ENCODE results near the gene CEP41. TPM values are rescaled to one million over a fixed set of nuclear protein-coding genes. Genes with fewer than 3 reads are reported as not detected.

The CEP41 gene
- total RNA-seq, 1 donor from 2014 or later: 34.7 TPM

DNA sequence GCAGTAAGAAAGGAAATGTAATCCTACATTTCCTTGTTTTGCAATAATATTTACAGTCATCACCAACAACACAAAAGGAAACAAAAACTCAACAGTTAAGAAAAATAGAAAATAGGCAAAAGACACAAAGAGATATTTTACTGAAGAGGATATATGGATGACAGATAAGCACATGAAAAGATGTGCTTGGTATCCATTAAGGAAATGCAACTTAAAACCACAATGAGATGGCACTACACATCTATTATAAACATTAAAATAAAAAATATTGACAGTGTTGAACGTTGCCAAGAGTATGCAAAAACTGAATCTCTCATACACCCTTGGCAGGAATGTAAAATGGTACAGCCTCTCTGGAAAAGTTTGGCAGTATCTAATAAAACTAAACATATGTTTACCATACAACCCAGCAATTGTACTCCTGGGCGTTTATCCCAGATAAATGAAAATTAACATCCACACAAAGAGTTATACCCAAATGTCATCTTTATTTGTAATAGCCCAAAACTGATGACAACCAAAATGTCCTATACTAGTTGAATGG lies 5.4 kb downstream of the CEP41 start:
- Mint-ChIP-seq H3K36me3 (ENCODE audit: unreplicated experiment) (no peaks in the 10 kb centered on the region), H3K9me3 (ENCODE audit: unreplicated experiment) (no peaks in the 10 kb centered on the region), H3K27ac (ENCODE audit: unreplicated experiment) (no peak overlapping the region), H3K27me3 (ENCODE audit: unreplicated experiment) (peaks cover 2% of the 10 kb centered on the region), H3K4me3 (ENCODE audit: unreplicated experiment) (no peak overlapping the region), H3K4me1 (ENCODE audit: low read depth, unreplicated experiment) (peaks cover 4% of the 10 kb centered on the region)
- no peak for DNase-seq
- TF ChIP-seq, protein P1, sequence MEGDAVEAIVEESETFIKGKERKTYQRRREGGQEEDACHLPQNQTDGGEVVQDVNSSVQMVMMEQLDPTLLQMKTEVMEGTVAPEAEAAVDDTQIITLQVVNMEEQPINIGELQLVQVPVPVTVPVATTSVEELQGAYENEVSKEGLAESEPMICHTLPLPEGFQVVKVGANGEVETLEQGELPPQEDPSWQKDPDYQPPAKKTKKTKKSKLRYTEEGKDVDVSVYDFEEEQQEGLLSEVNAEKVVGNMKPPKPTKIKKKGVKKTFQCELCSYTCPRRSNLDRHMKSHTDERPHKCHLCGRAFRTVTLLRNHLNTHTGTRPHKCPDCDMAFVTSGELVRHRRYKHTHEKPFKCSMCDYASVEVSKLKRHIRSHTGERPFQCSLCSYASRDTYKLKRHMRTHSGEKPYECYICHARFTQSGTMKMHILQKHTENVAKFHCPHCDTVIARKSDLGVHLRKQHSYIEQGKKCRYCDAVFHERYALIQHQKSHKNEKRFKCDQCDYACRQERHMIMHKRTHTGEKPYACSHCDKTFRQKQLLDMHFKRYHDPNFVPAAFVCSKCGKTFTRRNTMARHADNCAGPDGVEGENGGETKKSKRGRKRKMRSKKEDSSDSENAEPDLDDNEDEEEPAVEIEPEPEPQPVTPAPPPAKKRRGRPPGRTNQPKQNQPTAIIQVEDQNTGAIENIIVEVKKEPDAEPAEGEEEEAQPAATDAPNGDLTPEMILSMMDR (IDR thresholded peaks at IDR 0.05; ENCODE audit: partially characterized antibody, unreplicated experiment): no peak

DNA sequence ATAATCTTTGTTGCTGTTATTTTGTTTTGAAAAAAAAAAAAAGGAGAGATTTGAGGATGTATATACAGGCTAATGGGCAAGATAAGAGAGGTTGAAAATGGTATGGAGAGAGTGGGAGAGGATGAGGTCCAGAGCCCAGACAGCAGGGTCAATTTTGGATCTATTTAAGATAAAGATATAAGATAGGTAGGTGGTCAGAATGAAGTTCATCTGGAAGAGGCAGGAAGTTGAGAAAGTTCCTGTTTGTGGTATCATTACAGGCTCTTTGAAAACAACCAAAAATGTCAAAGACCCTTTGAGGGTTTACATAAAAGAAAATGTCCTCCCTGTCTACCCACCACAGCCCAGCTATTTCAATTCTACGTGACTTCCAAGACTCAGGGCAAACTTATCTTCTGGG lies 7.5 kb downstream of the CEP41 start:
- H3K4me1 Mint-ChIP-seq (ENCODE audit: low read depth, unreplicated experiment): no peaks in the 10 kb centered on the region
- H3K27me3 Mint-ChIP-seq (ENCODE audit: unreplicated experiment): no peaks in the 10 kb centered on the region
- H3K9me3 Mint-ChIP-seq (ENCODE audit: unreplicated experiment): peaks cover 4% of the 10 kb centered on the region
- H3K36me3 Mint-ChIP-seq (ENCODE audit: unreplicated experiment): no peaks in the 10 kb centered on the region
- no peak for DNase-seq
- TF ChIP-seq, protein P1 (IDR thresholded peaks at IDR 0.05; ENCODE audit: partially characterized antibody, unreplicated experiment): no peak
- no peak overlapping the region for H3K4me3 Mint-ChIP-seq (ENCODE audit: unreplicated experiment)
- no peak overlapping the region for H3K27ac Mint-ChIP-seq (ENCODE audit: unreplicated experiment)

DNA sequence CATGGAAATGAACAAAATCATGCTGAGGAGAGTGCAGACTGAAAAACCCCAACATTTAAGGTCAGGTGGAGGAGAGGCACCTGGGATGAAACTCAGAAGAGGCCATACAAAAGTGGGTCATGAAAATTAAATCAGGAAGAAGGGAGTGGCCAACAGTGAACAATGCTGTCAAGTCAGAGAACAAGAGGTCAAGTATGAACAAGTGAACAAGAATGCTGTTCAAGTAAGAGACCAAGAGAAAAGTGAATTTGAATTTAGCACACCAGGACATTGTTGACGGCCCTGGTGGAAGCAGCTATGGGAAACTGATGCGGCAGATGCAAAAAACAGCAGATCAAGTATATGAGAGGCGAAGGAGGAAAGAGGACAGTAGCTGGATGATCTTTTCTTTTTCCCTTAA lies 7.9 kb downstream of the CEP41 start:
- Mint-ChIP-seq H3K9me3 (ENCODE audit: unreplicated experiment) (peaks cover 4% of the 10 kb centered on the region), H3K4me1 (ENCODE audit: low read depth, unreplicated experiment) (no peaks in the 10 kb centered on the region), H3K4me3 (ENCODE audit: unreplicated experiment) (no peak overlapping the region), H3K27me3 (ENCODE audit: unreplicated experiment) (no peaks in the 10 kb centered on the region), H3K36me3 (ENCODE audit: unreplicated experiment) (no peaks in the 10 kb centered on the region), H3K27ac (ENCODE audit: unreplicated experiment) (no peak overlapping the region)
- DNase-seq: no peak
- TF ChIP-seq, protein P1 (IDR thresholded peaks at IDR 0.05; ENCODE audit: partially characterized antibody, unreplicated experiment): no peak

DNA sequence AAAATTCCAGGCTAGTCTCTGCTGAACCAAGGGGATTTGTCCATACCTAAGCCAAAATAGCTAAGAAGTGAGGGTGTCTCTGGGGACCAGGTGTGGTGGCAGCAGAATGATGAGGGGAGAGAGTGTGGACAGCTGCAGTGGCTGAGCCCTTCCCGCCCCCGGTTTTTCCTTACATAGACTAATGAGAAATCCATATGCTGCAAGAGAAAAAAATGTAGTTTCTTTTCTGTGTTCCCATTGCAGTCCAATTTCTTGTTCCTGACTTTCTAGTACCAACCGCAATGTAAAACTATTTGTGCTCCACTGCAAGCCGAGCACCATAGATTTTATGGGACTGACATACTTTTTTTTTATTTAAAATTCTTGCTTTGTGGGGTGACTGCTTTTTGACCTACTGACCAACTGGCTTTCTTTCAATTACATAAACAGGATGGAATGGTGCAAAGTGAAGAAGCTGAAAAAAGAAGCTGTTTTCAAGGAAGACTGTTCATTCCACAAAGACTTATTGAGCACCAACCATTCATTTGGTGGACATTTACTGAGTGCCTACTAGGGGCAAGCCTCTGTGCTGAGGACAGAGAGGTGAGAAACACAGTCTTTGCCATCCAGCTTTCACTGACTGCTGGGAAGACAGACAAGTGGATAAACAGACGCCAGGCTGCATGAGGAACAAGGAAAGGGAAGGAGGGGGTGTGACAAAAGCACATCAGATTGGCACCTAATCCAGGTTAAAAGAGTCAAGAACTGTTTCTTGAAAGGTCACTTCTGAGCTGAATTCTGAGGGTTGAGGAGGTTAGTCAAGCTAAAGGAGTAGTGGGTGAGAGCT lies 9.8 kb downstream of the CEP41 start:
- Mint-ChIP-seq H3K4me3 (ENCODE audit: unreplicated experiment) (no peak overlapping the region), H3K4me1 (ENCODE audit: low read depth, unreplicated experiment) (peaks cover 12% of the 10 kb centered on the region), H3K27me3 (ENCODE audit: unreplicated experiment) (peaks cover 3% of the 10 kb centered on the region), H3K27ac (ENCODE audit: unreplicated experiment) (no peak overlapping the region), H3K36me3 (ENCODE audit: unreplicated experiment) (no peaks in the 10 kb centered on the region), H3K9me3 (ENCODE audit: unreplicated experiment) (peaks cover 7% of the 10 kb centered on the region)
- TF ChIP-seq, protein P1 (IDR thresholded peaks at IDR 0.05; ENCODE audit: partially characterized antibody, unreplicated experiment): no peak
- peak; percentile 39 for DNase-seq

DNA sequence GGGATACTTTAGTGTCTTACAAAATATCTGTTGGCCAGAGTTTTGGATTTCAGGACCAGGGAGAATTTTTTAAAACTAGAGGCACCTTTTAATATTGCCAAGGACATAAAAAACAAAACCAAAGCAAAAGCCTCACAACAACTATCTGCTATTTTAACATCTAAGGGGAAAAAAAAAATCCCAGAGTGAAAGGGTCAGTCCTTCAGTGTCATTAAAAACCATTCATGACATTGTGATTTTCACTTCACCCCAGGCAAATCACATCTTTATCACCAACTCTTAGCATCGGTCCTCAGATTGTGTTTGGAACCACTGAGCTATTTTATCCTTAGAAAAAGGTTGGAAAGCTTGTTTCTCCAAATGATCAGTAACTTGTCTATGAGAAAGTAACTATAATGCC lies 10.7 kb downstream of the CEP41 start:
- no peak overlapping the region for H3K4me3 Mint-ChIP-seq (ENCODE audit: unreplicated experiment)
- H3K4me1 Mint-ChIP-seq (ENCODE audit: low read depth, unreplicated experiment): peaks cover 12% of the 10 kb centered on the region
- peaks cover 3% of the 10 kb centered on the region for H3K27me3 Mint-ChIP-seq (ENCODE audit: unreplicated experiment)
- no peak overlapping the region for H3K27ac Mint-ChIP-seq (ENCODE audit: unreplicated experiment)
- no peaks in the 10 kb centered on the region for H3K36me3 Mint-ChIP-seq (ENCODE audit: unreplicated experiment)
- TF ChIP-seq, protein P1 (IDR thresholded peaks at IDR 0.05; ENCODE audit: partially characterized antibody, unreplicated experiment): no peak
- H3K9me3 Mint-ChIP-seq (ENCODE audit: unreplicated experiment): peaks cover 7% of the 10 kb centered on the region
- DNase-seq: no peak
